HepG2 (cell line): ENCODE results near the gene SPESP1. TPM values are rescaled to one million over a fixed set of nuclear protein-coding genes. Genes with fewer than 3 reads are reported as not detected.

Source experiments
- ATAC-seq: fragments of 200-7000 bp; cut with Tn5 transposase; 3 replicates; pipeline ENCODE4 v1.9.1; 2020; ENCODE audit warnings: mild to moderate bottlenecking, moderate library complexity
- BruUV-seq: library from RNA; stranded (reverse); fragments of 400-500 nt; replicated peaks from 2 replicates; lab custom pipeline; 2021; lab: Mats Ljungman, UMichigan
- CTCF ChIA-PET: fragments of 300-600 bp; formaldehyde crosslinking; extraction: SDS; loops from one replicate; lab custom pipeline; 2021; ENCODE audit warnings: low total read pairs, inconsistent platforms, low intra/inter-chr PET ratio; lab: Yijun Ruan, JAX
- POLR2A ChIA-PET: fragments of 350-600 bp; sonication (Branson Sonifier 250); formaldehyde crosslinking; loops from one replicate; lab custom pipeline; 2020; ENCODE audit warnings: antibody characterized with exemption, inconsistent platforms; lab: Yijun Ruan, JAX
- DNase-seq: peaks from one replicate; pipeline ENCODE4 v3.0.0-alpha.2; 2015; ENCODE audit warnings: low spot score
- FAIRE-seq: peaks from 3 replicates; lab custom pipeline; 2011; peaks lifted over from hg19 to GRCh38; lab: Jason Lieb, UNC
- H2AFZ ChIP-seq: one replicate; pipeline ENCODE4 v1.6.1; 2011; ENCODE audit warnings: low read length, inconsistent platforms
- H3K27ac ChIP-seq: fragments of 300-600 bp; 3 replicates; pipeline ENCODE4 v1.8.0; 2011; ENCODE audit warnings: mixed run types, mild to moderate bottlenecking, mixed read lengths, low read length, inconsistent platforms; ENCODE audit not compliant: insufficient read depth; ENCODE audit errors: extremely low read length
- H3K27me3 ChIP-seq, 2 experiments: fragments of 200-600 bp in 1 of 2; 2 replicates in 1 of 2; 3 replicates in 1 of 2; pipeline versions ENCODE4 v1.6.0 to v1.8.0; 2011; ENCODE audit warnings: low read length in 2 of 2, mild to moderate bottlenecking in 2 of 2, moderate library complexity in 2 of 2, inconsistent platforms in 1 of 2; ENCODE audit not compliant: insufficient read depth in 2 of 2, control insufficient read depth in 1 of 2
- H3K36me3 ChIP-seq, 2 experiments: fragments of 200-600 bp in 1 of 2; replicated peaks in 1 of 2; 2 replicates in 1 of 2; 3 replicates in 1 of 2; pipeline versions ENCODE4 v1.5.1 to v1.8.0; 2011; ENCODE audit warnings: low read length in 2 of 2, inconsistent platforms in 1 of 2; ENCODE audit not compliant: insufficient read depth in 2 of 2, control insufficient read depth in 1 of 2
- H3K4me1 ChIP-seq: 2 replicates; pipeline ENCODE4 v1.5.1; 2012; ENCODE audit warnings: low read length, inconsistent platforms; ENCODE audit not compliant: insufficient read depth
- H3K4me2 ChIP-seq: 2 replicates; pipeline ENCODE4 v1.6.0; 2011; ENCODE audit warnings: low read depth, low read length, inconsistent platforms
- H3K4me3 ChIP-seq, 3 experiments: fragments of 200-600 bp in 1 of 3; sonication (generic), shearing (Covaris generic) in 1 of 3; replicated peaks in 1 of 3; 2 replicates each; pipeline ENCODE4 v1.5.1; 2011 to 2016; ENCODE audit warnings: low read length in 3 of 3, inconsistent platforms in 2 of 3, low read depth in 2 of 3, mild to moderate bottlenecking in 2 of 3, control low read depth in 1 of 3, mixed read lengths in 1 of 3; ENCODE audit not compliant: insufficient read depth in 1 of 3
- H3K79me2 ChIP-seq: one replicate; pipeline ENCODE4 v1.6.1; 2011; ENCODE audit warnings: low read length, inconsistent platforms; ENCODE audit not compliant: insufficient read depth
- H3K9ac ChIP-seq: 2 replicates; pipeline ENCODE4 v1.6.0; 2011; ENCODE audit warnings: mild to moderate bottlenecking, low read depth, low read length, inconsistent platforms; ENCODE audit not compliant: insufficient read depth
- H3K9me3 ChIP-seq: 2 replicates; pipeline ENCODE4 v1.5.1; 2012; ENCODE audit warnings: mild to moderate bottlenecking, low read length
- H4K20me1 ChIP-seq: 2 replicates; pipeline ENCODE4 v1.6.0; 2011; ENCODE audit warnings: inconsistent platforms, mild to moderate bottlenecking, low read length, moderate library complexity; ENCODE audit not compliant: insufficient read depth
- ARID2 ChIP-seq: sonication (generic); formaldehyde crosslinking; IDR thresholded peaks from 2 replicates; pipeline ENCODE4 v1.8.1; 2022; ENCODE audit warnings: mild to moderate bottlenecking, missing genetic modification reagents, borderline replicate concordance
- EZH2 ChIP-seq: conservative IDR thresholded peaks from 2 replicates; pipeline ENCODE4 v1.6.1; 2012; ENCODE audit warnings: mild to moderate bottlenecking, low read depth, low read length, moderate library complexity
- GTF2F1 ChIP-seq: fragments of 150-350 bp; IDR thresholded peaks from 2 replicates; pipeline ENCODE4 v1.6.1; 2014; ENCODE audit warnings: low read length
- JUNB ChIP-seq: sonication (generic); formaldehyde crosslinking; IDR thresholded peaks from 2 replicates; pipeline ENCODE4 v1.8.0; 2022; ENCODE audit warnings: missing genetic modification reagents, mild to moderate bottlenecking, borderline replicate concordance
- KDM3A ChIP-seq: IDR thresholded peaks from 2 replicates; pipeline ENCODE4 v1.6.1; 2018; ENCODE audit warnings: low read depth, missing compliant biosample characterization
- PCBP1 ChIP-seq: fragments of 200-400 bp; formaldehyde crosslinking; IDR thresholded peaks from 2 replicates; pipeline ENCODE4 v1.6.1; 2017; ENCODE audit warnings: mild to moderate bottlenecking, low read depth, low read length, borderline replicate concordance
- REST ChIP-seq, 2 experiments: IDR thresholded peaks; 2 replicates each; pipeline ENCODE4 v1.6.1; 2011 to 2012; ENCODE audit warnings: low read length in 2 of 2, borderline replicate concordance in 1 of 2, low read depth in 1 of 2, mild to moderate bottlenecking in 1 of 2, moderate library complexity in 1 of 2
- SRSF4 ChIP-seq: fragments of 200-400 bp; formaldehyde crosslinking; IDR thresholded peaks from one replicate; pipeline ENCODE4 v1.6.1; 2018; ENCODE audit warnings: mild to moderate bottlenecking, low read depth, low read length, moderate library complexity; ENCODE audit not compliant: poor library complexity, severe bottlenecking
- WGBS: methylation state at CpG from one replicate; pipeline ENCODE4 v1.1.6; 2017; ENCODE audit warnings: low lambda C conversion rate; 5-methylcytosine and 5-hydroxymethylcytosine counted together
- in situ Hi-C: cut with HindIII; loops from 2 replicates; pipeline ENCODE4 v1.10.0; 2017; ENCODE audit warnings: low pct_unique_long_range_greater_than_20kb; ENCODE audit not compliant: extremely low pct_ligation_motif_present
- intact Hi-C: fragments of 100-400 bp; cut with micrococcal nuclease; formaldehyde crosslinking; loops from one replicate; pipeline ENCODE4 v1.10.0; 2022; ENCODE audit not compliant: unreplicated experiment
- polyA plus RNA-seq, 8 experiments: library from polyadenylated mRNA; depleted of rRNA in 3 of 8; stranded (reverse) in 7 of 8; unstranded in 1 of 8; fragments of >200 nt; fragmentation: Illumina TruSeq in 4 of 8; extraction: Trizol in 4 of 8; gene quantifications; 2 replicates each; pipeline versions ENCODE4 v1.2.1 to v1.2.3, GENCODE V29; 2011 to 2016; ENCODE audit warnings: low read depth in 4 of 8, missing spikeins in 1 of 8, mixed read lengths in 1 of 8; ENCODE audit not compliant: insufficient read depth in 1 of 8
- total RNA-seq, 5 experiments: library from RNA; depleted of rRNA; stranded (reverse); fragments of >200 nt; fragmentation: Illumina TruSeq; extraction: Trizol; gene quantifications; 2 replicates each; pipeline ENCODE4 v1.2.3, GENCODE V29; 2016; ENCODE audit warnings: low read depth in 1 of 5
- TF ChIP-seq, protein P1 (sequence below): sonication (generic); formaldehyde crosslinking; IDR thresholded peaks from 2 replicates; pipeline ENCODE4 v1.4.0; 2020; ENCODE audit warnings: missing genetic modification reagents, mild to moderate bottlenecking, borderline replicate concordance

Gene SPESP1
- total and polyA plus RNA-seq, 2 of the 13 experiments (the other 11 are each of a cell fraction or from before 2014, with no cell fraction given) = not detected

DNA sequence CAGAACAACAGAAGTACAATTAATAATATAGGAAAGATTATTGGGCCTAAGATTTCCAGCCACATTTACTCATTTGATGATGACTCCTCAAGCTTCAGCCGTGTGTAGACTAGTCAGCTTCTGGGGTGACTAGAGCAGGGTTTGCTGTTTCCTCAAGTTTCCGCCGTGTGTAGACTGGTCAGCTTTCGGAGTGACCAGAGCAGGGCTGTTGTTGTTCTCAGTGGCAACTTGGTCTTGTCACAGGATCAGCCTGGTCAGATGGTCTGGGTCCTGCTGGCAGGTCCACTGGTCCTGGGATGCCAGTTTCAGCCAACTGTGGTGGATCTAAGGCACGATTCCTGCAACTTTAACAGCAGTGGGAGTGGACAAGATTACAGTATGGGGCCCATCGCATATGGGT, 62.4 kb downstream of the SPESP1 start:
- no peak overlapping the region for H2AFZ ChIP-seq
- H3K36me3 ChIP-seq = no peaks in the 10 kb centered on the region
- no peaks in the 10 kb centered on the region for H3K9me3 ChIP-seq
- no peak for TF ChIP-seq GTF2F1
- TF ChIP-seq JUNB (CRISPR knock-in tag) = no peak
- no peak for TF ChIP-seq SRSF4
- TF ChIP-seq PCBP1 = no peak
- TF ChIP-seq REST (IDR thresholded peaks at IDR 0.05; ENCODE audit: borderline replicate concordance in 1 of 2, low read depth in 1 of 2, low read length in 2 of 2) = no peak
- TF ChIP-seq, protein P1, sequence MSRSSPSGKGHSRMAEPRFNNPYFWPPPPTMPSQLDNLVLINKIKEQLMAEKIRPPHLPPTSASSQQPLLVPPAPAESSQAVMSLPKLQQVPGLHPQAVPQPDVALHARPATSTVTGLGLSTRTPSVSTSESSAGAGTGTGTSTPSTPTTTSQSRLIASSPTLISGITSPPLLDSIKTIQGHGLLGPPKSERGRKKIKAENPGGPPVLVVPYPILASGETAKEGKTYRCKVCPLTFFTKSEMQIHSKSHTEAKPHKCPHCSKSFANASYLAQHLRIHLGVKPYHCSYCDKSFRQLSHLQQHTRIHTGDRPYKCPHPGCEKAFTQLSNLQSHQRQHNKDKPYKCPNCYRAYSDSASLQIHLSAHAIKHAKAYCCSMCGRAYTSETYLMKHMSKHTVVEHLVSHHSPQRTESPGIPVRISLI (CRISPR knock-in tag) = no peak
- no peak for TF ChIP-seq ARID2 (CRISPR knock-in tag)
- no peak for TF ChIP-seq EZH2
- no peak for TF ChIP-seq KDM3A (CRISPR knock-in tag)
- BruUV-seq = no TSS peak
- FAIRE-seq = no peak
- WGBS = 40% methylated on average over 6 of the region's 6 CpGs
- no peak for ATAC-seq
- intact Hi-C loops = no loop called here
- H3K4me2 ChIP-seq = no peak overlapping the region
- in situ Hi-C loops = no loop called here
- ChIA-PET POLR2A (no interaction called here), CTCF (no interaction called here)
- no peaks in the 10 kb centered on the region for H4K20me1 ChIP-seq
- H3K27me3 ChIP-seq = no peaks in the 10 kb centered on the region
- no peak overlapping the region for H3K27ac ChIP-seq
- no peaks in the 10 kb centered on the region for H3K79me2 ChIP-seq
- no peak for DNase-seq
- no peak overlapping the region for H3K9ac ChIP-seq
- no peak overlapping the region for H3K4me3 ChIP-seq
- H3K4me1 ChIP-seq = no peaks in the 10 kb centered on the region
